HG03342 (cell line): ENCODE measurements around the gene PTPRN2.

Experiments used
- ATAC-seq: cut with Tn5 transposase; IDR thresholded peaks from one replicate; pipeline ENCODE4 v1.9.1; 2021; ENCODE audit warnings: mild to moderate bottlenecking, moderate library complexity; ENCODE audit not compliant: unreplicated experiment

PTPRN2 gene

GRCh38 chr7:158112571-158113320 lies 474.9 kb downstream of the PTPRN2 start:
- no peak for ATAC-seq

- ATAC-seq, result no peak
Observed at GRCh38 chr7:158111906-158112570, 475.6 kb downstream of the PTPRN2 start.

GRCh38 chr7:158111049-158111751 lies 476.4 kb downstream of the PTPRN2 start:
- ATAC-seq, result no peak

- ATAC-seq, result no peak
Observed at GRCh38 chr7:158110661-158111048, 477.0 kb downstream of the PTPRN2 start.

- no peak for ATAC-seq
Observed at GRCh38 chr7:158110034-158110590, 477.5 kb downstream of the PTPRN2 start.

GRCh38 chr7:158109364-158110033 lies 478.1 kb downstream of the PTPRN2 start:
- no peak for ATAC-seq

GRCh38 chr7:158108646-158109293 lies 478.9 kb downstream of the PTPRN2 start:
- ATAC-seq, result no peak

- no peak for ATAC-seq
Observed at GRCh38 chr7:158107806-158108205, 479.8 kb downstream of the PTPRN2 start.

GRCh38 chr7:158106272-158106671 lies 481.4 kb downstream of the PTPRN2 start:
- no peak for ATAC-seq

- no peak for ATAC-seq
Observed at GRCh38 chr7:158103378-158103777, 484.2 kb downstream of the PTPRN2 start.

- no peak for ATAC-seq
Observed at GRCh38 chr7:158102897-158103296, 484.7 kb downstream of the PTPRN2 start.

GRCh38 chr7:158101821-158102450 lies 485.7 kb downstream of the PTPRN2 start:
- no peak for ATAC-seq

GRCh38 chr7:158098125-158099030 lies 489.2 kb downstream of the PTPRN2 start:
- no peak for ATAC-seq

GRCh38 chr7:158097453-158098124 lies 490.0 kb downstream of the PTPRN2 start:
- no peak for ATAC-seq

GRCh38 chr7:158097106-158097452 lies 490.5 kb downstream of the PTPRN2 start:
- no peak for ATAC-seq

GRCh38 chr7:158096582-158096981 lies 491.0 kb downstream of the PTPRN2 start:
- ATAC-seq, result no peak

GRCh38 chr7:158094671-158095226 lies 492.9 kb downstream of the PTPRN2 start:
- no peak for ATAC-seq

GRCh38 chr7:158094046-158094445 lies 493.6 kb downstream of the PTPRN2 start:
- ATAC-seq, result no peak
